ENCODE measurements around the gene LTBP1. TPM values are rescaled to one million over a fixed set of nuclear protein-coding genes. Genes with fewer than 3 reads are reported as not detected.

LTBP1 gene
- total RNA-seq, 4 donors from 2014 or later, result 3.8 to 20.8 (median 11.3) TPM

DNA sequence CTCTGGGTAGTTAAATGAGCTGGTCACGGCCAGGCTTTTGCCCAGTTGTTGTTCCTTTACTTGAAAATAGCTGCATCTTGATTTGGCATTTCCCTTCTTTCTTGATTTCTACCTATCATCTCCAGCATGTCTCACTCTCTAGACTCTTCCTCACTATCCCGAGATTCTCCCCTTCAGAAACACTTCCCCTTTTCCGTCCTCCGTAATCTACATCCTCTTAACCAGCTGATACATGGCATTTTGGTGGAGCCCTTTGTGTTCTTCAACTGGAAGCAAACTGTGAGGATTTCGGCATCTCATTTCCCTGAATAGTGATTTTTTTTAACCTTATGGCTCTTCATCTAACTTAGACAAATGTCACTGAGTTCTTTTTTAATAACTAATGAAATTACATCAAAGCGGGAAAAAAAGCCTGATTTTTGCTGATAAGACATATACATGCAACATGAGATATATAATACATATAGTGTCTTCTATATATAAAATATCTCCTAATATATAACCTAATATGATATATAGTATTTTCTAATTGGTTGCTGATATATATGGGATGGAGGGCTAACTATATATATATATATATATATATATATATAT, 309.5 kb downstream of the LTBP1 start:
- intact Hi-C loops (cut with DNase I; ENCODE audit: low total_unique reads), result no loop called here
- WGBS, 2 donors, result 87% methylated on average over 6 of the region's 6 CpGs
- no peak overlapping the region for H3K4me3 ChIP-seq (ENCODE audit: low read depth, poor library complexity, severe bottlenecking)
- no peak for DNase-seq (ENCODE audit: low spot score in 2 of 2)
- TF ChIP-seq, protein P1, sequence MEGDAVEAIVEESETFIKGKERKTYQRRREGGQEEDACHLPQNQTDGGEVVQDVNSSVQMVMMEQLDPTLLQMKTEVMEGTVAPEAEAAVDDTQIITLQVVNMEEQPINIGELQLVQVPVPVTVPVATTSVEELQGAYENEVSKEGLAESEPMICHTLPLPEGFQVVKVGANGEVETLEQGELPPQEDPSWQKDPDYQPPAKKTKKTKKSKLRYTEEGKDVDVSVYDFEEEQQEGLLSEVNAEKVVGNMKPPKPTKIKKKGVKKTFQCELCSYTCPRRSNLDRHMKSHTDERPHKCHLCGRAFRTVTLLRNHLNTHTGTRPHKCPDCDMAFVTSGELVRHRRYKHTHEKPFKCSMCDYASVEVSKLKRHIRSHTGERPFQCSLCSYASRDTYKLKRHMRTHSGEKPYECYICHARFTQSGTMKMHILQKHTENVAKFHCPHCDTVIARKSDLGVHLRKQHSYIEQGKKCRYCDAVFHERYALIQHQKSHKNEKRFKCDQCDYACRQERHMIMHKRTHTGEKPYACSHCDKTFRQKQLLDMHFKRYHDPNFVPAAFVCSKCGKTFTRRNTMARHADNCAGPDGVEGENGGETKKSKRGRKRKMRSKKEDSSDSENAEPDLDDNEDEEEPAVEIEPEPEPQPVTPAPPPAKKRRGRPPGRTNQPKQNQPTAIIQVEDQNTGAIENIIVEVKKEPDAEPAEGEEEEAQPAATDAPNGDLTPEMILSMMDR (IDR thresholded peaks at IDR 0.05), result no peak
- no peak for TF ChIP-seq POLR2A (IDR thresholded peaks at IDR 0.05)

DNA sequence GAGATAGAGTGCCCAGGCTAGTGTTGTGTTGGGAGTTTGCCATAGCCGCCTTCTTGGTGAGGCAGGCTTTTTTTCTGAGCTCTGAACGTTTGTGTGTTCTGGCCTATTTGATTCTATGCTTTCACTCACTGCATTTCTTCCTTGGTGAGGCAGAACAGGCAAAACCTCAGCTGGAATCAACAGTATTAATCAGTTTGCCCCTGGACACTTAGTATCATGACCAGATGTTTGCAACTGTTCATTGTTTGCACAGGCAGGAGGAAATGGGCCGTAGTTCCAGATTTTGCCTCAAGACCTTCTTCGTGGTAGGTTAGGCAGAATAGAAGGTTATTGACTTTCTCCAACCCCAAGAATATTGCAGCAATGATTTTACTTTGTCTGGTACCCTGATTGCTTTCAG, 311.6 kb downstream of the LTBP1 start:
- TF ChIP-seq, protein P1 (IDR thresholded peaks at IDR 0.05), result no peak
- no peak for TF ChIP-seq POLR2A (IDR thresholded peaks at IDR 0.05)
- no peak overlapping the region for H3K4me3 ChIP-seq (ENCODE audit: low read depth, poor library complexity, severe bottlenecking)
- WGBS, 2 donors, result 79 to 91% methylated on average over 4 of the region's 4 CpGs
- DNase-seq (ENCODE audit: low spot score in 2 of 2), result no peak
- intact Hi-C loops (cut with DNase I; ENCODE audit: low total_unique reads), result no loop called here

DNA sequence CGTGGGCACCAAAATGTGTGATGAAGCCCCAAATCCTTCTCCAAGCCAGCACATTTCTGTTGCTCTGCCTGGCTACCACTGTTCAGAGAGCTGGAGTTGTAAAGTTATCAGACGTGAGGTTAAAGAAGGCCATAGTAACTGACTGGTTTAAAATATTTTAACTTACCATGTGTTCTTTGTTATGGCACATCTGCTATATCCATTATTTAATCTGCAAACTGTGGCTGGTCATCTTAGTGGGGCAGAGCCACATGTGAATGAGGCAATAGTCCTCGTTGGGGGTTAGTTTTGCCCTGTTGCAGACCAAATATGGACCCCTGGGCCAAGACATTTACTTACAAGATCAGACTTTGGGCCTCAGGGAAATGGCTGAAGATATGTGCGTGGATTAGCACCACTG, 315.3 kb downstream of the LTBP1 start:
- TF ChIP-seq, protein P1 (IDR thresholded peaks at IDR 0.05), result no peak
- no peak for TF ChIP-seq POLR2A (IDR thresholded peaks at IDR 0.05)
- WGBS, 2 donors, result 83 to 85% methylated on average over 4 of the region's 4 CpGs
- intact Hi-C loops (cut with DNase I; ENCODE audit: low total_unique reads), result no loop called here
- DNase-seq (ENCODE audit: low spot score in 2 of 2), result no peak
- no peak overlapping the region for H3K4me3 ChIP-seq (ENCODE audit: low read depth, poor library complexity, severe bottlenecking)

DNA sequence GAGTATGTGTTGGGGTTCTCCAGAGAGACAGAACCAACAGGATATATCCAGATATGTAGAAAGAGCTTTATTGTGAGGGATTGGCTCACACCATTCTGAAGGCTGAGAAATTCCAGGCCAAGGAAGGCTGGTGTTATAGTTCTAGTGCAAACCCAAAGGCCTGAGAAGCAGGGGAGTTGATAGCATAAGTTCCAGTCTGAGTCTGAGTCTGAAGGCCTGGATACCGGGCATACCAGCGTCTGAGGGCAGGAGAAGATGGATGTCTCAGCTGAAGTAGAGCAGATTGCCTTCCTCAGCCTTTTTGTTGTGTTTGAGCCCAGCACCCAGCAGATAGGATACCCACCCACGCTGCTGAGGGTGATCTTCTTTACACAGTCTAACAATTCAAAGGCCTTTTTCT, 318.0 kb downstream of the LTBP1 start:
- no peak overlapping the region for H3K4me3 ChIP-seq (ENCODE audit: low read depth, poor library complexity, severe bottlenecking)
- TF ChIP-seq, protein P1 (IDR thresholded peaks at IDR 0.05), result no peak
- TF ChIP-seq POLR2A (IDR thresholded peaks at IDR 0.05), result no peak
- intact Hi-C loops (cut with DNase I; ENCODE audit: low total_unique reads), result no loop called here
- 76 to 87% methylated on average over 3 of the region's 3 CpGs for WGBS, 2 donors
- no peak for DNase-seq (ENCODE audit: low spot score in 2 of 2)

DNA sequence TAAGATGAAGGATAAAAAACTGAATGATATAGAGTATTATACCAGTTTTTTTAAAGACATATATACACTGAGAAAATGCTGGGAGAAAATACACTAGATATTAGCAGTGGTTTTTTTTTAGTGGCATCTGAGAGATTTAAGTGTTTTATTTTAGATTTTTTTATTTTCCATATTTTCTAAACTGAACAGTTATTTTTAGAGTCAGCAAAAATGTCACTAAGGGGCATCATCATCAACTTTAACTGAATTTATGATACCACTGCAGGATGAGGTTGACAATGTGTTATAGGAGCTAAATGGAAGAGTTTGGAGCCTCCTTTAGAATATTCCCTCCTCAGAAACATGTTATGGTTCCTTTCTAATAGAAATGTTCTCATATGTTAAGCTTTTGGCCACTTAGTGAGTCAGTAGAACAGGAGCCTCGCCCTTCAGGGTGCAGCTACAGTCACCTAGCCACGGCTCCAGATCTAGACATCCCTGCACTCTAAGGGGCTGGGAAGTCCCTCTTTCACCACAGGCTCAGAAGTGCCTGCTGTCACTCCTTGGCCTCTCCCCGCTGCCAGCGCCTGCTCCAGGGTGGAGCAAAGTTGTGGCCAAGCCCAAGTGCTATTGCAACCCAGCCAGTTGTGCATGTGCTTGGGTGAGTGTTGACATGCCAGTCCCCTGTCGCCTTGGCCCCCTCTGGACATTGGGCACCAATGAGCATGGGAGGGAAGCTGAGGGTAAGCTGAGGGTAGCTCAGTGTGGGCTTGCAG, 319.0 kb downstream of the LTBP1 start:
- no peak overlapping the region for H3K4me3 ChIP-seq (ENCODE audit: low read depth, poor library complexity, severe bottlenecking)
- TF ChIP-seq, protein P1 (IDR thresholded peaks at IDR 0.05), result no peak
- no peak for TF ChIP-seq POLR2A (IDR thresholded peaks at IDR 0.05)
- intact Hi-C loops (cut with DNase I; ENCODE audit: low total_unique reads), result no loop called here
- DNase-seq (ENCODE audit: low spot score in 2 of 2), result no peak
- WGBS, 2 donors, result 71 to 83% methylated on average over 5 of the region's 5 CpGs

All from lower leg skin (tissue), 4 donors.